Right lung (tissue), 5 donors: ENCODE data around the gene FLT1. TPM values are rescaled to one million over a fixed set of nuclear protein-coding genes. Genes with fewer than 3 reads are reported as not detected.

Experiments
- DNase-seq, 2 donors: peaks; one replicate each; pipeline ENCODE4 v3.0.0-alpha.2; 2013
- polyA plus RNA-seq, 5 donors: library from polyadenylated mRNA; unstranded; fragments of 120-200 nt; gene quantifications; one replicate each; pipeline versions ENCODE4 v1.2.1 to v1.2.3, GENCODE V29; 2013; ENCODE audit warnings: inconsistent platforms in 1 of 5, low replicate concordance in 1 of 5; ENCODE audit not compliant: insufficient read length in 5 of 5, insufficient read depth in 1 of 5

The FLT1 gene
- polyA plus RNA-seq, 5 donors, result 17.7 to 28.3 (median 22.9) TPM

GRCh38 chr13:28321756-28322155 lies 173.2 kb downstream of the FLT1 start:
- no peak for DNase-seq

- no peak for DNase-seq
These were observed 173.9 kb downstream of the FLT1 start for GRCh38 chr13:28320884-28321574.

- no peak for DNase-seq
These were observed 174.7 kb downstream of the FLT1 start for GRCh38 chr13:28320209-28320608.

GRCh38 chr13:28319528-28319927 lies 175.4 kb downstream of the FLT1 start:
- DNase-seq, result no peak

GRCh38 chr13:28318496-28318895 lies 176.4 kb downstream of the FLT1 start:
- DNase-seq, result peak in 1 of 2 donors; percentile 46

- no peak for DNase-seq
These were observed 178.1 kb downstream of the FLT1 start for GRCh38 chr13:28316836-28317235.

GRCh38 chr13:28316129-28316528 lies 178.8 kb downstream of the FLT1 start:
- DNase-seq, result no peak

DNA sequence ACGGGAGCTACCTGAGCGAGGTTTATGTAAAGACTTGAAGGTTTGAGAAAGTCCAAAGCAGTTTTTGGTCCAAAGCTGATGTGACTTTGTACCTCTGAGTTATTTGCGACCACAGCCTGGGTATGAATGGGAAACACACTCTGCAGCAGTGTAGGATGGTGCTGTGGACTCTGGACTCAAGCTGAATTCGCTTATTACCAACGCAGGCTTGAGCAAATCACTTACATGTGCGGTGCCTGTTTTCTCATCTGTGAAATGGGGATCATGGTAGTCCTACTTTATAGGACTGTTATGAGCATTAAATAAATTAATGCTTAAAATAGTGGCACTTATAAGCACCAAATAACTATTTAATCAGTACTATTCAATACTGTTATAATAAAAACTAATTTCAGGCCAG lies 180.0 kb downstream of the FLT1 start:
- DNase-seq, result no peak

DNA sequence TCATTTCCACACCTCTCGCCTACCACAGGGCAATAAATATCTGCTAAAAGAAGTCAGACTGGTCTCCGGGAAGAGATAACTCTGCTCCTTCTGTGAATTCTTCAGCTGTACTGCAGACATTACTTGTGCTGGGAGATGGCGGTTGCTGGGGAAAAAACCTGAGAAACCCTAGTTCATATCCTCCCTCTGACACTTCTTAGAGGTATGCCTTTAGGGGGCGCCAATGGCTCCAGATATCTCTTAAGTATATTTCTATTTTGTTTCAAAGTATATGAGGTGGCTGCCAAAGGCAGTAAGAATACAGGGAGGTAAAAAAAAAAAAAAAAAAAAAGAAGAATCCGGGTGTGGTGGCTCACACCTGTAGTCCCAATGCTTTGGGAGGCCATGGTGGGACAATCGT lies 181.3 kb downstream of the FLT1 start:
- DNase-seq, result no peak

DNA sequence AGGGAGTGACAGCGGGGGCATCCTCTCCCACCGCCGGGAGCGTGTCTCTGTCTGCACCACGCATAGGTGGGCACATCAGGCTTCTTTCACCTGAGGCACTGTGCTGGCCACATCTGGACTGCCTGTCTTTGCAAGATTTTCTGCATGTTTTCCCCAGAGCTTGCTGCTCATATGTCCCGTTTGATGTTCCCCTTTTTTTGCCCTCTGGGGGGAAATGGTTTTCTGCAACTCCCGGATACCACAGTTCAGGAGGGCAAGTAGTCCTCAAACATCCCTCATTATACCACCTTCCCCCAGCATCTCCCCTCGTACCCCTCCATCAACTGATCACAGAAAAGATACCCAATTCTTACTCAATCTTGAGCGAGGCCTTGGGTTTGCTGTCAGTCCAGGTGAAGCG lies 188.6 kb downstream of the FLT1 start:
- DNase-seq, result no peak

- no peak for DNase-seq
These were observed 193.1 kb downstream of the FLT1 start for GRCh38 chr13:28301839-28302238.

GRCh38 chr13:28299916-28300315 lies 195.0 kb downstream of the FLT1 start:
- DNase-seq, result peak in 1 of 2 donors; percentile 10

GRCh38 chr13:28297341-28297740 lies 197.6 kb downstream of the FLT1 start:
- DNase-seq, result no peak

- no peak for DNase-seq
These were observed 208.7 kb downstream of the FLT1 start for GRCh38 chr13:28286263-28286662.

- no peak for DNase-seq
These were observed 211.3 kb downstream of the FLT1 start for GRCh38 chr13:28283600-28283999.

- peak in 1 of 2 donors; percentile 0 for DNase-seq
These were observed 212.5 kb downstream of the FLT1 start for GRCh38 chr13:28282451-28282850.

DNA sequence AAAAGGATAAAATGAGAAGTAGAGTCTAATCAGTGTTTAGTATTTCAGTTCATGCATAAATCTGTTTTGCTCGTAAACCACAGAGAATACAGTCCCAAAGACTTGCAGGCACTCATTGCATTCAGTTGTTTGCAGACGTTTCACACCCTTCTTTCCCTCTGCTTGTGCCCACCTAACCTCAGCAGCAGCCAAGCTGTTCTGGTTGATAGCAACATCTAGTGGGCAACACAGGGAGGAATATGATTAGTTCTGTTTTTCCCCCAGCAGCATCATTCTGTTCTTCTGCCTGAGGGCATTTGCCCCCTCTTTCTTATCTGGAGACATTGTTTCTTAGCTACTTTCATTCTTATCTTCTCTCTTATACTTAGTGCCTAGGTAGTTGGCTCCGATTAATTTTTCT lies 221.0 kb downstream of the FLT1 start:
- no peak for DNase-seq

GRCh38 chr13:28271056-28271840 lies 223.7 kb downstream of the FLT1 start:
- no peak for DNase-seq

DNA sequence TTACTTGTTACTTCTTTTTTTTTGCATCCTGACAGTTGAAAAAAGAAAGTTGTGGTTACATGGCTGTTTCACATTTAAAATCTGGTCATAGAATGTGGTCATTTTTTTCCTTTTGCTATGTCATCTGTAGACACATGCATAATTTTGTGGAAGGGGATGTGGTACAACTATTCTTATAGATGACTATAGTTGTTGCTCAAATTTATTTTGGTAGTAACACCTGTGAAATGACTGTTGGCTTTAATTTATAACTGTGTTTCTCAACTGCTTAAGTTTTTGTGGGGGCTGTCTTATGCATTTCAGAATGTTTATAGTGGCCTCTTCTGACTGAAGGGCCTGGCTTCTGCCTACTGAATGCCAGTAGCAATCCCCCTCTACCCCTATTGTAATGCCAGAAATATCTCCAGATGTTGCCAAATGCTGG lies 226.1 kb downstream of the FLT1 start:
- DNase-seq, result no peak

DNA sequence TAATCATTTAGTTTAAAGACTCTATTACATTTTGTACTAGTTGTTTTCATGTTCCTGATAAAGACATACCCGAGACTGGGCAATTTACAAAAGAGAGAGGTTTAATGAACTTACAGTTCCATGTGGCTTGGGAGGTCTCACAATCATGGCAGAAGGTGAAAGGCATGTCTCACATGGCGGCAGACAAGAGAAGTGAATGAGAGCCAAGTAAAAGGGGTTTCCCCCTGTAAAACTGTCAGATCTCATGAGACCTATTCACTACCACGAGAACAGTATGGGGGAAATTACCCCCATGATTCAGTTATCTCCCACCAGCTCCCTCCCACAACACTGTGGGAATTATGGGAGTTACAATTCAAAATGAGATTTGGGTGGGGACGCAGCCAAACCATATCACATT lies 227.4 kb downstream of the FLT1 start:
- DNase-seq, result no peak

DNA sequence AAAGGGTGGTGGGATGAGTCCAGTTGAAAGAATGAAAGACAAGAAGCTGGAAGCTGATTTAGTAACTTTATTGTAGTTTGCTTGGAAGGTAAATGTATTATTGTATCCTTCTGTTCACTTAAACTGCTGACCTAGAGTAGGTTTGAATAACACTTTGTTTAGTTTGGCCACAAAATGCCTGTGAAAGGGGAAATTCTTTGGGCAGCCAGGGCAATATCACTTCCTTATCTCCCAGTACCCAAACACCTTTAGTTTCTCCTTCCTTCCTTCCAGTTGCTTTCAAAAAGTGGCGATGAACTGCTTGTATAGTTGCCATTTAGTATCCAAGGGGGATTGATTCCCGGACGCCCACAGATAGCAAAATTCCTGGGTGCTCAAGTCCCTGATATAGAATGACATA lies 236.5 kb downstream of the FLT1 start:
- DNase-seq, result no peak

DNA sequence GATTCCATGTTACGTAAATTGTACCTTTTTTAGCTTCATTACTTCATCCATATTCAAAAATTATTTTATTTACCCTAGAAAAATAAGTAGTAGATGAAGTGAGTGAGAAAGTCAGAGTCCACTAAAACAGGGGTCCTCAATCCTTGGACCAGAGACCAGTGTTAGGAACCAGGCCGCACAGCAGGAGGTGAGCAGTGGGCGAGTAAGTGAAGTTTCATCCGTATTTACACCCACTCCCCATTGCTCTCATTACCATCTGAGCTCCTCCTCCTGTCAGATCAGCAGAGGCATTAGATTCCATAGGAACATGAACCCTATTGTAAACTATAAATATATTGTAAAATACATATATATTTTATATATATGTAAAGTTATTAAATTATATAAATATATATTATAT lies 237.6 kb downstream of the FLT1 start:
- DNase-seq, result no peak

DNA sequence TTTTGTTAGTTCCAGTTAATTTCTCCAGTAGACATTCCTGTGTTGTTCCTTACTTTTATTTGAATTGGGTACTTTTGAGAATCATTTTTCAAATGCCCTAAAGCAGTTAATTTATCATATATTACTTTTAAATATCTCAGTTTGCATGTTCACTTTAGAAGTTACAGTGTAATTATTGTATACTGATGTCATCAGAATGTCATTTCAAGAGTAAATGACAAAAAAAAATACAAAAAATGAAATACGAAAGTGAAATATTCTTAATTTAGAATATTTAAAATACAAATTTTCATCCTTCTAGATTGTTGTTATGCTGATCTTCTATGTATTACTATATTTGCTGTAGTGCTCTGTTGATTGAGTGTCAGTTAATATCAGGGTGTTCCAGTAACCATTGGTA lies 242.4 kb downstream of the FLT1 start:
- DNase-seq, result no peak

DNA sequence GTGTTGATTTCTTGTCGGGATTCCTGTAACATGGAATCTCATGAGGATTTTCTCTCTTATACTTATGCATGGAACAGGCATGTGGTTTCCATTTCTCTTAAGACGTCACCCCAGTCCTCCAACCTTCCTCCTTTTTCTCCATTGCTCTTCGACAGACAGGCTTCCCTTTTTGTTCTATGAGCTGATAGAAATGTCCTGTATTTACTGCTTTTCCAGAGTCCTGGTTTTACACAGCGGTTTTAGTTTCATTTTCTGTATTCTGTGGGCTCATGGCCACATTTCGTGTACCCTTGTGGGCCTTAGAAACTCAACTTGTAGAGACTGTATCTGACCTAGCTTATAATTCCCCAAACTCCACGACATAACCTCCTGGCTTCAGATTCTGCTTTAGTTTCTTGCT lies 243.5 kb downstream of the FLT1 start:
- no peak for DNase-seq
